B cell (primary cell): ENCODE results near the gene TNIK. TPM values are rescaled to one million over a fixed set of nuclear protein-coding genes. Genes with fewer than 3 reads are reported as not detected.

ENCODE experiments used
- ATAC-seq: fragments of 200-7000 bp; cut with Tn5 transposase; one replicate; pipeline ENCODE4 v1.10.0; 2021; ENCODE audit warnings: low read depth, mild to moderate bottlenecking, moderate number of reproducible peaks, moderate library complexity
- CTCF ChIA-PET: fragments of 350-600 bp; sonication (Branson Sonifier 250); formaldehyde crosslinking; loops from one replicate; lab custom pipeline; 2021; ENCODE audit warnings: antibody characterized with exemption, inconsistent platforms; lab: Charles Lee
- POLR2A ChIA-PET: fragments of 350-600 bp; sonication (Branson Sonifier 250); formaldehyde crosslinking; loops from one replicate; lab custom pipeline; 2021; ENCODE audit warnings: antibody characterized with exemption; lab: Charles Lee
- DNase-seq: peaks from one replicate; pipeline ENCODE4 v3.0.0; 2013
- H2AFZ ChIP-seq: 2 replicates; pipeline ENCODE4 v1.6.1; 2012; ENCODE audit warnings: mild to moderate bottlenecking, low read depth, low read length; ENCODE audit not compliant: insufficient read depth, poor library complexity, severe bottlenecking
- H3K27ac ChIP-seq, 2 donors: 1 replicate in 1 of 2; 2 replicates in 1 of 2; pipeline ENCODE4 v1.5.1; 2012 to 2013; ENCODE audit warnings: low read length in 2 of 2, mild to moderate bottlenecking in 2 of 2, moderate library complexity in 1 of 2
- H3K27me3 ChIP-seq, 4 experiments: fragments of 200-600 bp in 1 of 4; sonication (generic) in 1 of 4; replicated peaks in 1 of 4; 1 replicate in 2 of 4; 2 replicates in 2 of 4; pipeline versions ENCODE4 v1.6.1 to v1.7.0; 2013 to 2016; ENCODE audit warnings: low read length in 3 of 4, mild to moderate bottlenecking in 2 of 4, mixed read lengths in 1 of 4, moderate library complexity in 1 of 4; ENCODE audit not compliant: insufficient read depth in 4 of 4, control insufficient read depth in 3 of 4; ENCODE audit errors: control extremely low read depth in 1 of 4
- H3K36me3 ChIP-seq, 2 experiments: replicated peaks in 1 of 2; 1 replicate in 1 of 2; 2 replicates in 1 of 2; pipeline versions ENCODE4 v1.6.1 to v1.7.1; 2013; ENCODE audit warnings: low read length in 1 of 2; ENCODE audit not compliant: insufficient read depth in 2 of 2, control insufficient read depth in 1 of 2; ENCODE audit errors: control extremely low read depth in 1 of 2, extremely low read depth in 1 of 2
- H3K4me1 ChIP-seq, 2 donors: fragments of 200-600 bp in 1 of 2; sonication (generic) in 1 of 2; 1 replicate in 1 of 2; 2 replicates in 1 of 2; pipeline versions ENCODE4 v1.5.1 to v1.6.1; 2013 to 2017; ENCODE audit warnings: low read length in 2 of 2; ENCODE audit not compliant: control insufficient read depth in 2 of 2, insufficient read depth in 2 of 2
- H3K4me2 ChIP-seq: replicated peaks from 2 replicates; pipeline ENCODE3; 2012; ENCODE audit warnings: mild to moderate bottlenecking, low read depth, low read length; ENCODE audit not compliant: poor library complexity, severe bottlenecking
- H3K4me3 ChIP-seq, 5 experiments: fragments of 200-600 bp in 1 of 5; sonication (generic) in 1 of 5; 1 replicate in 3 of 5; 2 replicates in 2 of 5; pipeline versions ENCODE4 v1.5.1 to v1.7.0; 2011 to 2016; ENCODE audit warnings: low read length in 4 of 5, mild to moderate bottlenecking in 4 of 5, low read depth in 2 of 5, control low read depth in 1 of 5, moderate library complexity in 1 of 5; ENCODE audit not compliant: insufficient read depth in 1 of 5; ENCODE audit errors: control extremely low read depth in 1 of 5, extremely low read depth in 1 of 5
- H3K79me2 ChIP-seq: fragments of 200-600 bp; sonication (generic); one replicate; pipeline ENCODE4 v1.6.0; 2016; ENCODE audit warnings: low read length; ENCODE audit not compliant: control insufficient read depth, insufficient read depth
- H3K9ac ChIP-seq: fragments of 200-600 bp; sonication (generic); 2 replicates; pipeline ENCODE4 v1.6.1; 2017; ENCODE audit warnings: mild to moderate bottlenecking, low read length, moderate library complexity
- H3K9me3 ChIP-seq, 3 donors: one replicate each; pipeline versions ENCODE4 v1.6.1 to v1.7.1; 2013; ENCODE audit warnings: low read length in 2 of 3; ENCODE audit not compliant: control insufficient read depth in 2 of 3, insufficient read depth in 1 of 3; ENCODE audit errors: control extremely low read depth in 1 of 3
- H4K20me1 ChIP-seq: 2 replicates; pipeline ENCODE4 v1.6.0; 2012; ENCODE audit warnings: mild to moderate bottlenecking, low read length; ENCODE audit not compliant: insufficient read depth, control insufficient read depth, poor library complexity, severe bottlenecking
- H3K27ac Mint-ChIP-seq: one replicate; pipeline ENCODE4 v1.8.0; 2021; ENCODE audit warnings: mixed read lengths
- H3K27me3 Mint-ChIP-seq: one replicate; pipeline ENCODE4 v1.8.0; 2021; ENCODE audit warnings: mixed read lengths
- H3K4me1 Mint-ChIP-seq: one replicate; pipeline ENCODE4 v1.8.0; 2021; ENCODE audit warnings: mixed read lengths
- H3K4me3 Mint-ChIP-seq: one replicate; pipeline ENCODE4 v1.8.0; 2021; ENCODE audit warnings: mixed read lengths
- H3K9me3 Mint-ChIP-seq: one replicate; pipeline ENCODE4 v1.8.0; 2022; ENCODE audit warnings: mixed read lengths; ENCODE audit not compliant: insufficient read depth
- EZH2 ChIP-seq: IDR thresholded peaks from 2 replicates; pipeline ENCODE4 v1.6.1; 2012; ENCODE audit warnings: borderline replicate concordance, low read depth, mild to moderate bottlenecking, moderate library complexity, low read length; ENCODE audit not compliant: insufficient read depth, poor library complexity, severe bottlenecking
- WGBS: methylation state at CpG from one replicate; pipeline ENCODE4 v1.1.5; 2013; ENCODE audit warnings: missing lambda C conversion rate; ENCODE audit not compliant: insufficient coverage; 5-methylcytosine and 5-hydroxymethylcytosine counted together
- intact Hi-C: fragments of 100-400 bp; cut with micrococcal nuclease; formaldehyde crosslinking; loops from one replicate; pipeline ENCODE4 v1.10.0; 2022
- polyA plus RNA-seq: library from polyadenylated mRNA; depleted of rRNA; stranded (reverse); fragments of >200 nt; gene quantifications from 2 replicates; pipeline ENCODE4 v1.2.3, GENCODE V29; 2012
- total RNA-seq, 2 donors: library from RNA; stranded (reverse); fragments of 120-200 nt in 1 of 2; gene quantifications; 1 replicate in 1 of 2; 2 replicates in 1 of 2; pipeline versions ENCODE4 v1.2.3 to v1.2.4, GENCODE V29; 2013 to 2022
- TF ChIP-seq, protein P1 (sequence below): fragments of 200-600 bp; IDR thresholded peaks from one replicate; pipeline ENCODE4 v1.8.0; 2022; ENCODE audit warnings: antibody characterized with exemption, mild to moderate bottlenecking

Gene TNIK
- total and polyA plus RNA-seq, 2 donors (not counting 1 experiment from before 2014, with no cell fraction given) = 0.66 to 7.7 TPM

GRCh38 chr3:171101982-171102641 is 358.1 kb downstream of the TNIK start:
- Mint-ChIP-seq H3K27ac (no peak overlapping the region), H3K4me1 (no peaks in the 10 kb centered on the region), H3K27me3 (no peaks in the 10 kb centered on the region), H3K4me3 (no peak overlapping the region), H3K9me3 (no peaks in the 10 kb centered on the region)
- CTCF ChIA-PET = no interaction called here
- ATAC-seq = no peak
- Histone ChIP-seq H3K4me1 (no peaks in the 10 kb centered on the region), H3K27me3 (no peaks in the 10 kb centered on the region), H2AFZ (no peak overlapping the region), H3K36me3 (no peaks in the 10 kb centered on the region), H3K27ac (no peak overlapping the region), H3K9ac (no peak overlapping the region), H3K9me3 (no peaks in the 10 kb centered on the region), H3K4me3 (no peak overlapping the region), H3K79me2 (no peaks in the 10 kb centered on the region), H4K20me1 (no peaks in the 10 kb centered on the region), H3K4me2 (no peak overlapping the region)
- POLR2A ChIA-PET = no interaction called here
- TF ChIP-seq EZH2 = no peak
- TF ChIP-seq, protein P1, sequence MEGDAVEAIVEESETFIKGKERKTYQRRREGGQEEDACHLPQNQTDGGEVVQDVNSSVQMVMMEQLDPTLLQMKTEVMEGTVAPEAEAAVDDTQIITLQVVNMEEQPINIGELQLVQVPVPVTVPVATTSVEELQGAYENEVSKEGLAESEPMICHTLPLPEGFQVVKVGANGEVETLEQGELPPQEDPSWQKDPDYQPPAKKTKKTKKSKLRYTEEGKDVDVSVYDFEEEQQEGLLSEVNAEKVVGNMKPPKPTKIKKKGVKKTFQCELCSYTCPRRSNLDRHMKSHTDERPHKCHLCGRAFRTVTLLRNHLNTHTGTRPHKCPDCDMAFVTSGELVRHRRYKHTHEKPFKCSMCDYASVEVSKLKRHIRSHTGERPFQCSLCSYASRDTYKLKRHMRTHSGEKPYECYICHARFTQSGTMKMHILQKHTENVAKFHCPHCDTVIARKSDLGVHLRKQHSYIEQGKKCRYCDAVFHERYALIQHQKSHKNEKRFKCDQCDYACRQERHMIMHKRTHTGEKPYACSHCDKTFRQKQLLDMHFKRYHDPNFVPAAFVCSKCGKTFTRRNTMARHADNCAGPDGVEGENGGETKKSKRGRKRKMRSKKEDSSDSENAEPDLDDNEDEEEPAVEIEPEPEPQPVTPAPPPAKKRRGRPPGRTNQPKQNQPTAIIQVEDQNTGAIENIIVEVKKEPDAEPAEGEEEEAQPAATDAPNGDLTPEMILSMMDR = no peak
- DNase-seq = no peak
- intact Hi-C loops = no loop called here
- 80% methylated on average over 1 of the region's 2 CpGs for WGBS

GRCh38 chr3:171099911-171100310 is 360.3 kb downstream of the TNIK start:
- H3K36me3 ChIP-seq = no peaks in the 10 kb centered on the region

More at GRCh38 chr3:171099911-171100310, 360.3 kb downstream of the TNIK start:
- Histone ChIP-seq H3K4me1 (no peaks in the 10 kb centered on the region), H4K20me1 (no peaks in the 10 kb centered on the region), H3K4me2 (no peak overlapping the region), H3K27ac (no peak overlapping the region), H3K4me3 (no peak overlapping the region), H2AFZ (no peak overlapping the region), H3K27me3 (no peaks in the 10 kb centered on the region), H3K9ac (no peak overlapping the region), H3K79me2 (no peaks in the 10 kb centered on the region), H3K9me3 (no peaks in the 10 kb centered on the region)
- Mint-ChIP-seq H3K9me3 (no peaks in the 10 kb centered on the region), H3K4me1 (no peaks in the 10 kb centered on the region), H3K4me3 (no peak overlapping the region), H3K27ac (no peak overlapping the region), H3K27me3 (no peaks in the 10 kb centered on the region)
- ChIA-PET POLR2A (no interaction called here), CTCF (no interaction called here)
- TF ChIP-seq, protein P1 = no peak
- no peak for TF ChIP-seq EZH2
- DNase-seq = no peak
- WGBS = no CpG with 5 or more reads among the region's 1 CpG
- intact Hi-C loops = no loop called here
- ATAC-seq = no peak
